H9 (cell line): Measurements from ENCODE around the gene ST6GALNAC3. TPM values are rescaled to one million over a fixed set of nuclear protein-coding genes. Genes with fewer than 3 reads are reported as not detected.

Source experiments
- DNase-seq: peaks from one replicate; pipeline ENCODE4 v3.0.0-alpha.2; 2017
- H2AFZ ChIP-seq: one replicate; pipeline ENCODE4 v1.6.1; 2013; ENCODE audit warnings: mild to moderate bottlenecking, low read length, control low read depth, moderate library complexity
- H2AK5ac ChIP-seq: 2 replicates; pipeline ENCODE4 v1.6.1; 2013; ENCODE audit warnings: low read length, control low read depth, mixed read lengths; ENCODE audit not compliant: insufficient read length
- H2BK120ac ChIP-seq: one replicate; pipeline ENCODE4 v1.6.1; 2013; ENCODE audit warnings: low read depth, mild to moderate bottlenecking, low read length, control low read depth, inconsistent platforms; ENCODE audit not compliant: poor library complexity, severe bottlenecking
- H2BK12ac ChIP-seq: 2 replicates; pipeline ENCODE4 v1.6.1; 2013; ENCODE audit warnings: low read length, control low read depth, mixed read lengths, low read depth; ENCODE audit not compliant: insufficient read length
- H2BK15ac ChIP-seq: 2 replicates; pipeline ENCODE4 v1.6.1; 2013; ENCODE audit warnings: low read depth, low read length, control low read depth
- H2BK20ac ChIP-seq: one replicate; pipeline ENCODE4 v1.6.1; 2013; ENCODE audit warnings: low read depth, mild to moderate bottlenecking, low read length, control low read depth, inconsistent platforms; ENCODE audit not compliant: poor library complexity, severe bottlenecking
- H2BK5ac ChIP-seq: 2 replicates; pipeline ENCODE4 v1.6.1; 2013; ENCODE audit warnings: low read length, control low read depth, mixed read lengths; ENCODE audit not compliant: insufficient read length
- H3K14ac ChIP-seq: 2 replicates; pipeline ENCODE4 v1.6.1; 2013; ENCODE audit warnings: low read length, control low read depth; ENCODE audit not compliant: insufficient read depth
- H3K18ac ChIP-seq: 2 replicates; pipeline ENCODE4 v1.6.1; 2013; ENCODE audit warnings: low read depth, mild to moderate bottlenecking, mixed read lengths, low read length, control low read depth; ENCODE audit not compliant: insufficient read length
- H3K23ac ChIP-seq: 2 replicates; pipeline ENCODE4 v1.6.1; 2013; ENCODE audit warnings: low read length, control low read depth, mixed read lengths, low read depth; ENCODE audit not compliant: insufficient read length
- H3K23me2 ChIP-seq: 2 replicates; pipeline ENCODE4 v1.6.1; 2013; ENCODE audit warnings: low read depth, mild to moderate bottlenecking, mixed read lengths, low read length, control low read depth; ENCODE audit not compliant: insufficient read length, poor library complexity, severe bottlenecking
- H3K27ac ChIP-seq: 2 replicates; pipeline ENCODE4 v1.5.1; 2013; ENCODE audit warnings: low read length, control low read depth, mixed read lengths, low read depth; ENCODE audit not compliant: insufficient read length
- H3K27me3 ChIP-seq: 2 replicates; pipeline ENCODE4 v1.6.1; 2013; ENCODE audit warnings: low read length, control low read depth, inconsistent platforms; ENCODE audit not compliant: insufficient read depth
- H3K4ac ChIP-seq: 2 replicates; pipeline ENCODE4 v1.6.1; 2013; ENCODE audit warnings: low read depth, mild to moderate bottlenecking, control low read depth, inconsistent platforms, low read length, moderate library complexity
- H3K4me1 ChIP-seq: 2 replicates; pipeline ENCODE4 v1.6.1; 2013; ENCODE audit warnings: low read length, control low read depth, inconsistent platforms; ENCODE audit not compliant: insufficient read depth
- H3K4me2 ChIP-seq: 2 replicates; pipeline ENCODE4 v1.6.1; 2013; ENCODE audit warnings: low read length, control low read depth, mixed read lengths; ENCODE audit not compliant: insufficient read length, insufficient read depth
- H3K56ac ChIP-seq: 2 replicates; pipeline ENCODE4 v1.6.1; 2013; ENCODE audit warnings: low read depth, mild to moderate bottlenecking, mixed read lengths, low read length, control low read depth; ENCODE audit not compliant: insufficient read length
- H3K79me1 ChIP-seq: 2 replicates; pipeline ENCODE4 v1.6.1; 2013; ENCODE audit warnings: low read depth, mild to moderate bottlenecking, moderate library complexity, low read length, control low read depth, inconsistent platforms; ENCODE audit not compliant: insufficient read depth, poor library complexity, severe bottlenecking
- H3K79me2 ChIP-seq: 2 replicates; pipeline ENCODE4 v1.6.1; 2013; ENCODE audit warnings: low read length, control low read depth, inconsistent platforms; ENCODE audit not compliant: insufficient read depth
- H3K9ac ChIP-seq: 2 replicates; pipeline ENCODE4 v1.6.1; 2013; ENCODE audit warnings: low read length, control low read depth, mixed read lengths; ENCODE audit not compliant: insufficient read length; ENCODE audit errors: extremely low read depth
- H3K9me3 ChIP-seq: one replicate; pipeline ENCODE4 v1.6.1; 2013; ENCODE audit warnings: low read depth, low read length, inconsistent platforms; ENCODE audit not compliant: control insufficient read depth
- H3T11ph ChIP-seq: one replicate; pipeline ENCODE4 v1.6.1; 2013; ENCODE audit warnings: mild to moderate bottlenecking, low read length, control low read depth, inconsistent platforms
- H4K20me1 ChIP-seq: one replicate; pipeline ENCODE4 v1.6.1; 2013; ENCODE audit not compliant: control insufficient read depth, insufficient read length, insufficient read depth
- H4K5ac ChIP-seq: 2 replicates; pipeline ENCODE4 v1.6.1; 2013; ENCODE audit warnings: low read depth, mild to moderate bottlenecking, mixed read lengths, low read length, control low read depth; ENCODE audit not compliant: insufficient read length
- H4K8ac ChIP-seq: replicated peaks from 2 replicates; pipeline ENCODE4 v1.6.1; 2013; ENCODE audit warnings: low read length, control low read depth, mixed read lengths, low read depth; ENCODE audit not compliant: insufficient read length
- H4K91ac ChIP-seq: 2 replicates; pipeline ENCODE4 v1.6.1; 2013; ENCODE audit warnings: low read depth, mild to moderate bottlenecking, moderate library complexity, mixed read lengths, low read length, control low read depth; ENCODE audit not compliant: insufficient read length
- H3K27ac Mint-ChIP-seq, 3 experiments: 2 replicates in 2 of 3; 3 replicates in 1 of 3; pipeline ENCODE4 v1.8.0; 2020 to 2021; ENCODE audit warnings: mixed read lengths in 3 of 3, mild to moderate bottlenecking in 1 of 3, moderate library complexity in 1 of 3
- H3K27me3 Mint-ChIP-seq: 2 replicates; pipeline ENCODE4 v1.8.0; 2021; ENCODE audit warnings: low read depth, mild to moderate bottlenecking, moderate library complexity, mixed read lengths
- H3K36me3 Mint-ChIP-seq, 3 experiments: 2 replicates in 2 of 3; 3 replicates in 1 of 3; pipeline ENCODE4 v1.8.0; 2020 to 2021; ENCODE audit warnings: low read depth in 3 of 3, mixed read lengths in 3 of 3; ENCODE audit not compliant: insufficient read depth in 1 of 3
- H3K4me1 Mint-ChIP-seq, 2 experiments: 2 replicates each; pipeline ENCODE4 v1.8.0; 2020; ENCODE audit warnings: mixed read lengths in 2 of 2
- H3K4me3 Mint-ChIP-seq, 2 experiments: 2 replicates in 1 of 2; 3 replicates in 1 of 2; pipeline ENCODE4 v1.8.0; 2020 to 2021; ENCODE audit warnings: mild to moderate bottlenecking in 2 of 2, mixed read lengths in 2 of 2, moderate library complexity in 1 of 2
- H3K9me3 Mint-ChIP-seq, 2 experiments: 2 replicates in 1 of 2; 3 replicates in 1 of 2; pipeline ENCODE4 v1.8.0; 2020; ENCODE audit warnings: mild to moderate bottlenecking in 2 of 2, mixed read lengths in 2 of 2, moderate library complexity in 1 of 2
- WGBS: extraction: QIAGEN DNeasy Blood & Tissue Kit; methylation state at CpG from one replicate; pipeline ENCODE4 v1.1.7; 2013; ENCODE audit warnings: missing lambda C conversion rate, low lambda C conversion rate, mixed read lengths; ENCODE audit not compliant: insufficient read length; ENCODE audit errors: extremely low coverage; 5-methylcytosine and 5-hydroxymethylcytosine counted together
- total RNA-seq: library from RNA; stranded (reverse); gene quantifications from 2 replicates; pipeline ENCODE4 v1.2.1, GENCODE V29; 2021
- TF ChIP-seq, protein P1 (sequence below): fragments of 200-600 bp; sonication (generic); conservative IDR thresholded peaks from 3 replicates; pipeline ENCODE4 v1.8.0; 2021; ENCODE audit warnings: antibody characterized with exemption, mild to moderate bottlenecking

ST6GALNAC3 gene
- total RNA-seq, 1 experiment from 2014 or later, result 11.2 TPM

DNA sequence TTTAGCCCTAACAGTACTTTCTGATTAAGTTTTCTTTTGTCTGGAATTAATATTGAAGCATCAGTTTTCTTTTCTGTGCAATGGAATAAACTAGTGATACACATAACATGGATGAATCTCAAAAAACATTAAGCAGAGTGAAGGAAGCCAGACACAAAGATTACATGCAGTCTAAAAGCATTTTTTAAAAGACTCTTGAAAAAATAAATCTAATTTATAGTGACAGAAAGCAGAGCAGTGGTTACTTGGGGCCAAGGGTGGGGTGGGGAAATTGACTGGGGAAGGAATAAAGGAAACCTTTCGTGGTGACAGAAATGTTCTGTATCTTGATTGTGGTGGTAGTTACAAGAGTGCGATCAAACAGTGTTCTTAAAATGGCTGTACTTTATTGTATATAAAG, 20.2 kb upstream of the ST6GALNAC3 start:
- no peak overlapping the region for H2AK5ac ChIP-seq
- TF ChIP-seq, protein P1, sequence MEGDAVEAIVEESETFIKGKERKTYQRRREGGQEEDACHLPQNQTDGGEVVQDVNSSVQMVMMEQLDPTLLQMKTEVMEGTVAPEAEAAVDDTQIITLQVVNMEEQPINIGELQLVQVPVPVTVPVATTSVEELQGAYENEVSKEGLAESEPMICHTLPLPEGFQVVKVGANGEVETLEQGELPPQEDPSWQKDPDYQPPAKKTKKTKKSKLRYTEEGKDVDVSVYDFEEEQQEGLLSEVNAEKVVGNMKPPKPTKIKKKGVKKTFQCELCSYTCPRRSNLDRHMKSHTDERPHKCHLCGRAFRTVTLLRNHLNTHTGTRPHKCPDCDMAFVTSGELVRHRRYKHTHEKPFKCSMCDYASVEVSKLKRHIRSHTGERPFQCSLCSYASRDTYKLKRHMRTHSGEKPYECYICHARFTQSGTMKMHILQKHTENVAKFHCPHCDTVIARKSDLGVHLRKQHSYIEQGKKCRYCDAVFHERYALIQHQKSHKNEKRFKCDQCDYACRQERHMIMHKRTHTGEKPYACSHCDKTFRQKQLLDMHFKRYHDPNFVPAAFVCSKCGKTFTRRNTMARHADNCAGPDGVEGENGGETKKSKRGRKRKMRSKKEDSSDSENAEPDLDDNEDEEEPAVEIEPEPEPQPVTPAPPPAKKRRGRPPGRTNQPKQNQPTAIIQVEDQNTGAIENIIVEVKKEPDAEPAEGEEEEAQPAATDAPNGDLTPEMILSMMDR, result no peak
- H3T11ph ChIP-seq, result no peak overlapping the region
- Mint-ChIP-seq H3K4me3 (no peak overlapping the region), H3K27ac (peak overlapping the region in 2 of 3 experiments; percentile 93 to 97; a peak in 1 of 7 replicates), H3K36me3 (no peaks in the 10 kb centered on the region; a peak in 1 of 7 replicates), H3K9me3 (no peaks in the 10 kb centered on the region; a peak in 2 of 5 replicates), H3K27me3 (no peaks in the 10 kb centered on the region), H3K4me1 (peaks cover 31 to 50% of the 10 kb centered on the region in 2 experiments)
- no CpG with 5 or more reads among the region's 2 CpGs for WGBS
- H4K8ac ChIP-seq, result no peak overlapping the region
- no peaks in the 10 kb centered on the region for H3K79me1 ChIP-seq
- no peaks in the 10 kb centered on the region for H4K20me1 ChIP-seq
- no peak overlapping the region for H3K56ac ChIP-seq
- H2BK120ac ChIP-seq, result no peak overlapping the region
- no peak overlapping the region for H3K27ac ChIP-seq
- no peak overlapping the region for H3K4me2 ChIP-seq
- no peak overlapping the region for H3K23ac ChIP-seq
- no peak overlapping the region for H3K4ac ChIP-seq
- H3K27me3 ChIP-seq, result no peaks in the 10 kb centered on the region
- H4K91ac ChIP-seq, result no peak overlapping the region
- no peak overlapping the region for H2BK15ac ChIP-seq
- no peaks in the 10 kb centered on the region for H3K23me2 ChIP-seq
- peaks cover 11% of the 10 kb centered on the region for H3K4me1 ChIP-seq
- no peak overlapping the region for H2AFZ ChIP-seq
- H3K9me3 ChIP-seq, result no peaks in the 10 kb centered on the region
- no peaks in the 10 kb centered on the region for H3K79me2 ChIP-seq
- H2BK5ac ChIP-seq, result no peak overlapping the region
- H3K14ac ChIP-seq, result no peak overlapping the region
- DNase-seq, result no peak
- H2BK20ac ChIP-seq, result no peak overlapping the region
- H4K5ac ChIP-seq, result no peak overlapping the region
- H2BK12ac ChIP-seq, result no peak overlapping the region
- no peak overlapping the region for H3K18ac ChIP-seq
- H3K9ac ChIP-seq, result no peak overlapping the region
